HEK293 (cell line): ENCODE measurements around the gene ZNF787.
A peak's percentile ranks its signal among the peaks of the same experiment; 100 is the strongest.

Source experiments
- EGR2 ChIP-seq: fragments of 450-650 bp; formaldehyde crosslinking; IDR thresholded peaks from 2 replicates; pipeline ENCODE4 v1.5.1; 2016; ENCODE audit warnings: low read depth, missing biosample characterization, missing genetic modification characterization
- IKZF3 ChIP-seq: fragments of 450-650 bp; IDR thresholded peaks from 2 replicates; pipeline ENCODE4 v1.5.0; 2018; ENCODE audit warnings: missing biosample characterization, mild to moderate bottlenecking, missing genetic modification characterization, moderate library complexity
- KLF8 ChIP-seq: fragments of 450-650 bp; formaldehyde crosslinking; IDR thresholded peaks from 2 replicates; pipeline ENCODE4 v1.5.1; 2016; ENCODE audit warnings: missing biosample characterization, missing genetic modification characterization
- SP7 ChIP-seq: fragments of 450-650 bp; formaldehyde crosslinking; IDR thresholded peaks from 2 replicates; pipeline ENCODE4 v1.5.1; 2016; ENCODE audit warnings: missing biosample characterization, missing genetic modification characterization
- TRIM28 ChIP-seq: IDR thresholded peaks from 2 replicates; pipeline ENCODE4 v1.6.1; 2011; ENCODE audit warnings: low read length, control low read depth, borderline replicate concordance
- ZNF157 ChIP-seq: fragments of 450-650 bp; formaldehyde crosslinking; IDR thresholded peaks from 2 replicates; pipeline ENCODE4 v1.5.1; 2016; ENCODE audit warnings: missing biosample characterization, missing genetic modification characterization
- ZNF184 ChIP-seq: fragments of 450-650 bp; IDR thresholded peaks from 2 replicates; pipeline ENCODE4 v1.5.1; 2018; ENCODE audit warnings: missing biosample characterization, mild to moderate bottlenecking, missing genetic modification characterization
- ZNF2 ChIP-seq: fragments of 450-650 bp; formaldehyde crosslinking; IDR thresholded peaks from 2 replicates; pipeline ENCODE4 v1.5.1; 2016; ENCODE audit warnings: missing biosample characterization, missing genetic modification characterization
- ZNF274 ChIP-seq, 2 experiments: fragments of 200-500 bp in 1 of 2; fragments of 450-650 bp in 1 of 2; sonication (Bioruptor generic) in 1 of 2; formaldehyde crosslinking in 1 of 2; IDR thresholded peaks; 2 replicates each; pipeline versions ENCODE4 v1.5.1 to v1.6.1; 2014 to 2016; ENCODE audit warnings: borderline replicate concordance in 1 of 2, inconsistent platforms in 1 of 2, low read length in 1 of 2, missing biosample characterization in 1 of 2, missing genetic modification characterization in 1 of 2
- ZNF510 ChIP-seq: fragments of 450-650 bp; formaldehyde crosslinking; IDR thresholded peaks from 2 replicates; pipeline ENCODE4 v1.5.1; 2018; ENCODE audit warnings: mild to moderate bottlenecking, missing genetic modification characterization, missing biosample characterization; ENCODE audit not compliant: insufficient replicate concordance
- ZNF600 ChIP-seq: fragments of 450-650 bp; formaldehyde crosslinking; IDR thresholded peaks from 2 replicates; pipeline ENCODE4 v1.5.1; 2016; ENCODE audit warnings: missing biosample characterization, missing genetic modification characterization
- ZNF624 ChIP-seq: fragments of 450-650 bp; formaldehyde crosslinking; IDR thresholded peaks from 2 replicates; pipeline ENCODE4 v1.5.1; 2017; ENCODE audit warnings: missing biosample characterization, missing genetic modification characterization
- ZNF664 ChIP-seq: fragments of 450-650 bp; formaldehyde crosslinking; IDR thresholded peaks from 2 replicates; pipeline ENCODE4 v1.5.1; 2016; ENCODE audit warnings: missing biosample characterization, missing genetic modification characterization
- TF ChIP-seq, protein P1 (sequence below): fragments of 450-650 bp; formaldehyde crosslinking; IDR thresholded peaks from 2 replicates; pipeline ENCODE4 v1.5.1; 2016; ENCODE audit warnings: missing biosample characterization, missing genetic modification characterization
- TF ChIP-seq, protein P2 (sequence below): IDR thresholded peaks from 2 replicates; pipeline ENCODE4 v1.6.1; 2011; ENCODE audit warnings: mild to moderate bottlenecking, low read depth, low read length, borderline replicate concordance
- TF ChIP-seq, protein P3 (sequence below): fragments of 450-650 bp; formaldehyde crosslinking; conservative IDR thresholded peaks from 2 replicates; pipeline ENCODE4 v1.5.1; 2016; ENCODE audit warnings: low read depth, missing biosample characterization, missing genetic modification characterization
- TF ChIP-seq, protein P4 (sequence below): fragments of 450-650 bp; formaldehyde crosslinking; conservative IDR thresholded peaks from 2 replicates; pipeline ENCODE4 v1.5.1; 2016; ENCODE audit warnings: low read depth, missing biosample characterization, missing genetic modification characterization
- TF ChIP-seq, protein P5 (sequence below): fragments of 450-650 bp; formaldehyde crosslinking; IDR thresholded peaks from 2 replicates; pipeline ENCODE4 v1.5.1; 2016; ENCODE audit warnings: missing biosample characterization, missing genetic modification characterization
- TF ChIP-seq, protein P6 (sequence below): fragments of 450-650 bp; formaldehyde crosslinking; IDR thresholded peaks from 2 replicates; pipeline ENCODE4 v1.5.1; 2017; ENCODE audit warnings: missing biosample characterization, missing genetic modification characterization
- TF ChIP-seq, protein P7 (sequence below): fragments of 450-650 bp; formaldehyde crosslinking; IDR thresholded peaks from 2 replicates; pipeline ENCODE4 v1.5.1; 2016; ENCODE audit warnings: missing biosample characterization, missing genetic modification characterization

ZNF787 gene

DNA sequence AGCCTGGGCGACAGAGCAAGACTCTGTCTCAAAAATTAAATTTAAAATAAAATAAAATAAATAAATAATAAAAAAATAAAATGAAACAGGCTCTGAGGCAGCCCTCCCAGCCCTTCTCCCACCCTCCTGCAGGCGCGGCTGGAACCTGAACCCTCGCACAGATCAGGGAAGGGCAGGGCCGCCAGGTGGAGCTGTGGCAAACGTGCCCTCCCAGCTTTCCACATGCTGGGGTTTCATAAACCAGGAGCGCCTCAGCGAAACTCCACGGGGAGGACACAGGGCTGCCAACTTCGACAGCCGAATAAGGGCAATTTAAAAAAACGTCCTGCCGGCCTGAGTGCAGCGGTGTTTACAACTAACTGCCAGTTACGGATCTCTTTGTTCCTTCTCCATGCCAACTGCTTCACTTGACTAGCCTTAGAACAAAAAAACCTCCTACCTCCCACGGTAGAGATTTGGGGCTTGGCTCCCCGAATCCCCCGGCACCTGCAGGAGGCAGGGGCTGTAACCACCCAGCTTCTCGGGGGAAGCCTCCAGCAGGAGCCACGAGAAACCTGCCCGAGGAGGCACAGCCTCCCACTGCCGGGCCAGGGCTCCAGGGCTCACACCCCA lies 15.9 kb downstream of the ZNF787 start (continued):
- TF ChIP-seq, protein P1, sequence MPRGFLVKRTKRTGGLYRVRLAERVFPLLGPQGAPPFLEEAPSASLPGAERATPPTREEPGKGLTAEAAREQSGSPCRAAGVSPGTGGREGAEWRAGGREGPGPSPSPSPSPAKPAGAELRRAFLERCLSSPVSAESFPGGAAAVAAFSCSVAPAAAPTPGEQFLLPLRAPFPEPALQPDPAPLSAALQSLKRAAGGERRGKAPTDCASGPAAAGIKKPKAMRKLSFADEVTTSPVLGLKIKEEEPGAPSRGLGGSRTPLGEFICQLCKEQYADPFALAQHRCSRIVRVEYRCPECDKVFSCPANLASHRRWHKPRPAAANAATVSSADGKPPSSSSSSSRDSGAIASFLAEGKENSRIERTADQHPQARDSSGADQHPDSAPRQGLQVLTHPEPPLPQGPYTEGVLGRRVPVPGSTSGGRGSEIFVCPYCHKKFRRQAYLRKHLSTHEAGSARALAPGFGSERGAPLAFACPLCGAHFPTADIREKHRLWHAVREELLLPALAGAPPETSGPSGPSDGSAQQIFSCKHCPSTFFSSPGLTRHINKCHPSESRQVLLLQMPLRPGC (tag by site-specific recombination): no peak
- TF ChIP-seq, protein P2, sequence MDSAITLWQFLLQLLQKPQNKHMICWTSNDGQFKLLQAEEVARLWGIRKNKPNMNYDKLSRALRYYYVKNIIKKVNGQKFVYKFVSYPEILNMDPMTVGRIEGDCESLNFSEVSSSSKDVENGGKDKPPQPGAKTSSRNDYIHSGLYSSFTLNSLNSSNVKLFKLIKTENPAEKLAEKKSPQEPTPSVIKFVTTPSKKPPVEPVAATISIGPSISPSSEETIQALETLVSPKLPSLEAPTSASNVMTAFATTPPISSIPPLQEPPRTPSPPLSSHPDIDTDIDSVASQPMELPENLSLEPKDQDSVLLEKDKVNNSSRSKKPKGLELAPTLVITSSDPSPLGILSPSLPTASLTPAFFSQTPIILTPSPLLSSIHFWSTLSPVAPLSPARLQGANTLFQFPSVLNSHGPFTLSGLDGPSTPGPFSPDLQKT: no peak
- TF ChIP-seq ZNF157 (no peak), SP7 (0 out of 2 replicates have a peak, but pooled peaks have one; percentile 45), ZNF600 (tag by site-specific recombination) (peak; percentile 76), ZNF624 (no peak), ZNF274 (IDR thresholded peaks at IDR 0.05; ENCODE audit: low read length) (no peak), ZNF274 (tag by site-specific recombination; IDR thresholded peaks at IDR 0.05; ENCODE audit: borderline replicate concordance) (no peak), ZNF2 (tag by site-specific recombination) (peak; percentile 91), ZNF184 (tag by site-specific recombination) (no peak), ZNF664 (no peak), TRIM28 (no peak), ZNF510 (tag by site-specific recombination) (no peak), IKZF3 (tag by site-specific recombination) (peak; percentile 89), EGR2 (tag by site-specific recombination) (no peak), KLF8 (no peak)
- TF ChIP-seq, protein P3, sequence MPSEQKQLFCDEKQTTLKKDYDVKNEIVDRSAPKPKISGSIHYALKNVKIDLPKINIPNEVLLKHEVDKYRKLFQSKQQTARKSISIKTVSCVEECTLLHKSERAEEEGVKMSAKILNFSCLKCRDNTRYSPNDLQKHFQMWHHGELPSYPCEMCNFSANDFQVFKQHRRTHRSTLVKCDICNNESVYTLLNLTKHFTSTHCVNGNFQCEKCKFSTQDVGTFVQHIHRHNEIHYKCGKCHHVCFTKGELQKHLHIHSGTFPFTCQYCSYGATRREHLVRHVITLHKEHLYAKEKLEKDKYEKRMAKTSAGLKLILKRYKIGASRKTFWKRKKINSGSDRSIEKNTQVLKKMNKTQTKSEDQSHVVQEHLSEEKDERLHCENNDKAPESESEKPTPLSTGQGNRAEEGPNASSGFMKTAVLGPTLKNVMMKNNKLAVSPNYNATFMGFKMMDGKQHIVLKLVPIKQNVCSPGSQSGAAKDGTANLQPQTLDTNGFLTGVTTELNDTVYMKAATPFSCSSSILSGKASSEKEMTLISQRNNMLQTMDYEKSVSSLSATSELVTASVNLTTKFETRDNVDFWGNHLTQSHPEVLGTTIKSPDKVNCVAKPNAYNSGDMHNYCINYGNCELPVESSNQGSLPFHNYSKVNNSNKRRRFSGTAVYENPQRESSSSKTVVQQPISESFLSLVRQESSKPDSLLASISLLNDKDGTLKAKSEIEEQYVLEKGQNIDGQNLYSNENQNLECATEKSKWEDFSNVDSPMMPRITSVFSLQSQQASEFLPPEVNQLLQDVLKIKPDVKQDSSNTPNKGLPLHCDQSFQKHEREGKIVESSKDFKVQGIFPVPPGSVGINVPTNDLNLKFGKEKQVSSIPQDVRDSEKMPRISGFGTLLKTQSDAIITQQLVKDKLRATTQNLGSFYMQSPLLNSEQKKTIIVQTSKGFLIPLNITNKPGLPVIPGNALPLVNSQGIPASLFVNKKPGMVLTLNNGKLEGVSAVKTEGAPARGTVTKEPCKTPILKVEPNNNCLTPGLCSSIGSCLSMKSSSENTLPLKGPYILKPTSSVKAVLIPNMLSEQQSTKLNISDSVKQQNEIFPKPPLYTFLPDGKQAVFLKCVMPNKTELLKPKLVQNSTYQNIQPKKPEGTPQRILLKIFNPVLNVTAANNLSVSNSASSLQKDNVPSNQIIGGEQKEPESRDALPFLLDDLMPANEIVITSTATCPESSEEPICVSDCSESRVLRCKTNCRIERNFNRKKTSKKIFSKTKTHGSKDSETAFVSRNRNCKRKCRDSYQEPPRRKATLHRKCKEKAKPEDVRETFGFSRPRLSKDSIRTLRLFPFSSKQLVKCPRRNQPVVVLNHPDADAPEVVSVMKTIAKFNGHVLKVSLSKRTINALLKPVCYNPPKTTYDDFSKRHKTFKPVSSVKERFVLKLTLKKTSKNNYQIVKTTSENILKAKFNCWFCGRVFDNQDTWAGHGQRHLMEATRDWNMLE (tag by site-specific recombination): no peak
- TF ChIP-seq, protein P4, sequence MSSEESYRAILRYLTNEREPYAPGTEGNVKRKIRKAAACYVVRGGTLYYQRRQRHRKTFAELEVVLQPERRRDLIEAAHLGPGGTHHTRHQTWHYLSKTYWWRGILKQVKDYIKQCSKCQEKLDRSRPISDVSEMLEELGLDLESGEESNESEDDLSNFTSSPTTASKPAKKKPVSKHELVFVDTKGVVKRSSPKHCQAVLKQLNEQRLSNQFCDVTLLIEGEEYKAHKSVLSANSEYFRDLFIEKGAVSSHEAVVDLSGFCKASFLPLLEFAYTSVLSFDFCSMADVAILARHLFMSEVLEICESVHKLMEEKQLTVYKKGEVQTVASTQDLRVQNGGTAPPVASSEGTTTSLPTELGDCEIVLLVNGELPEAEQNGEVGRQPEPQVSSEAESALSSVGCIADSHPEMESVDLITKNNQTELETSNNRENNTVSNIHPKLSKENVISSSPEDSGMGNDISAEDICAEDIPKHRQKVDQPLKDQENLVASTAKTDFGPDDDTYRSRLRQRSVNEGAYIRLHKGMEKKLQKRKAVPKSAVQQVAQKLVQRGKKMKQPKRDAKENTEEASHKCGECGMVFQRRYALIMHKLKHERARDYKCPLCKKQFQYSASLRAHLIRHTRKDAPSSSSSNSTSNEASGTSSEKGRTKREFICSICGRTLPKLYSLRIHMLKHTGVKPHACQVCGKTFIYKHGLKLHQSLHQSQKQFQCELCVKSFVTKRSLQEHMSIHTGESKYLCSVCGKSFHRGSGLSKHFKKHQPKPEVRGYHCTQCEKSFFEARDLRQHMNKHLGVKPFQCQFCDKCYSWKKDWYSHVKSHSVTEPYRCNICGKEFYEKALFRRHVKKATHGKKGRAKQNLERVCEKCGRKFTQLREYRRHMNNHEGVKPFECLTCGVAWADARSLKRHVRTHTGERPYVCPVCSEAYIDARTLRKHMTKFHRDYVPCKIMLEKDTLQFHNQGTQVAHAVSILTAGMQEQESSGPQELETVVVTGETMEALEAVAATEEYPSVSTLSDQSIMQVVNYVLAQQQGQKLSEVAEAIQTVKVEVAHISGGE (tag by site-specific recombination): 0 out of 2 replicates have a peak, but pooled peaks have one; percentile 35
- TF ChIP-seq, protein P5, sequence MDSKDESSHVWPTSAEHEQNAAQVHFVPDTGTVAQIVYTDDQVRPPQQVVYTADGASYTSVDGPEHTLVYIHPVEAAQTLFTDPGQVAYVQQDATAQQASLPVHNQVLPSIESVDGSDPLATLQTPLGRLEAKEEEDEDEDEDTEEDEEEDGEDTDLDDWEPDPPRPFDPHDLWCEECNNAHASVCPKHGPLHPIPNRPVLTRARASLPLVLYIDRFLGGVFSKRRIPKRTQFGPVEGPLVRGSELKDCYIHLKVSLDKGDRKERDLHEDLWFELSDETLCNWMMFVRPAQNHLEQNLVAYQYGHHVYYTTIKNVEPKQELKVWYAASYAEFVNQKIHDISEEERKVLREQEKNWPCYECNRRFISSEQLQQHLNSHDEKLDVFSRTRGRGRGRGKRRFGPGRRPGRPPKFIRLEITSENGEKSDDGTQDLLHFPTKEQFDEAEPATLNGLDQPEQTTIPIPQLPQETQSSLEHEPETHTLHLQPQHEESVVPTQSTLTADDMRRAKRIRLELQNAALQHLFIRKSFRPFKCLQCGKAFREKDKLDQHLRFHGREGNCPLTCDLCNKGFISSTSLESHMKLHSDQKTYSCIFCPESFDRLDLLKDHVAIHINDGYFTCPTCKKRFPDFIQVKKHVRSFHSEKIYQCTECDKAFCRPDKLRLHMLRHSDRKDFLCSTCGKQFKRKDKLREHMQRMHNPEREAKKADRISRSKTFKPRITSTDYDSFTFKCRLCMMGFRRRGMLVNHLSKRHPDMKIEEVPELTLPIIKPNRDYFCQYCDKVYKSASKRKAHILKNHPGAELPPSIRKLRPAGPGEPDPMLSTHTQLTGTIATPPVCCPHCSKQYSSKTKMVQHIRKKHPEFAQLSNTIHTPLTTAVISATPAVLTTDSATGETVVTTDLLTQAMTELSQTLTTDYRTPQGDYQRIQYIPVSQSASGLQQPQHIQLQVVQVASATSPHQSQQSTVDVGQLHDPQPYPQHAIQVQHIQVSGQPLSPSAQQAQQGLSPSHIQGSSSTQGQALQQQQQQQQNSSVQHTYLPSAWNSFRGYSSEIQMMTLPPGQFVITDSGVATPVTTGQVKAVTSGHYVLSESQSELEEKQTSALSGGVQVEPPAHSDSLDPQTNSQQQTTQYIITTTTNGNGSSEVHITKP (tag by site-specific recombination): peak; percentile 53; the same call in 1 of the 2 replicates
- TF ChIP-seq, protein P6, sequence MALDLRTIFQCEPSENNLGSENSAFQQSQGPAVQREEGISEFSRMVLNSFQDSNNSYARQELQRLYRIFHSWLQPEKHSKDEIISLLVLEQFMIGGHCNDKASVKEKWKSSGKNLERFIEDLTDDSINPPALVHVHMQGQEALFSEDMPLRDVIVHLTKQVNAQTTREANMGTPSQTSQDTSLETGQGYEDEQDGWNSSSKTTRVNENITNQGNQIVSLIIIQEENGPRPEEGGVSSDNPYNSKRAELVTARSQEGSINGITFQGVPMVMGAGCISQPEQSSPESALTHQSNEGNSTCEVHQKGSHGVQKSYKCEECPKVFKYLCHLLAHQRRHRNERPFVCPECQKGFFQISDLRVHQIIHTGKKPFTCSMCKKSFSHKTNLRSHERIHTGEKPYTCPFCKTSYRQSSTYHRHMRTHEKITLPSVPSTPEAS (tag by site-specific recombination): no peak
- TF ChIP-seq, protein P7, sequence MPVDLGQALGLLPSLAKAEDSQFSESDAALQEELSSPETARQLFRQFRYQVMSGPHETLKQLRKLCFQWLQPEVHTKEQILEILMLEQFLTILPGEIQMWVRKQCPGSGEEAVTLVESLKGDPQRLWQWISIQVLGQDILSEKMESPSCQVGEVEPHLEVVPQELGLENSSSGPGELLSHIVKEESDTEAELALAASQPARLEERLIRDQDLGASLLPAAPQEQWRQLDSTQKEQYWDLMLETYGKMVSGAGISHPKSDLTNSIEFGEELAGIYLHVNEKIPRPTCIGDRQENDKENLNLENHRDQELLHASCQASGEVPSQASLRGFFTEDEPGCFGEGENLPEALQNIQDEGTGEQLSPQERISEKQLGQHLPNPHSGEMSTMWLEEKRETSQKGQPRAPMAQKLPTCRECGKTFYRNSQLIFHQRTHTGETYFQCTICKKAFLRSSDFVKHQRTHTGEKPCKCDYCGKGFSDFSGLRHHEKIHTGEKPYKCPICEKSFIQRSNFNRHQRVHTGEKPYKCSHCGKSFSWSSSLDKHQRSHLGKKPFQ: no peak
